Right atrium auricular region (tissue), 2 donors: ENCODE data around the gene WWTR1. TPM values are rescaled to one million over a fixed set of nuclear protein-coding genes. Genes with fewer than 3 reads are reported as not detected.

Experiments used
- DNase-seq: peaks from one replicate; pipeline ENCODE4 v3.0.0-alpha.2; 2019; ENCODE audit warnings: low spot score
- H3K27ac ChIP-seq, 2 donors: fragments of 200-600 bp; sonication (generic); 1 replicate in 1 of 2; 2 replicates in 1 of 2; pipeline ENCODE4 v1.5.1; 2016 to 2019
- H3K27me3 ChIP-seq, 2 donors: fragments of 200-600 bp; sonication (generic); one replicate each; pipeline versions ENCODE4 v1.5.1 to v1.6.0; 2017 to 2019
- H3K36me3 ChIP-seq: fragments of 200-600 bp; sonication (generic); one replicate; pipeline ENCODE4 v1.5.1; 2016
- H3K4me1 ChIP-seq, 2 donors: fragments of 200-600 bp; sonication (generic); one replicate each; pipeline versions ENCODE4 v1.5.1 to v1.6.0; 2017 to 2019
- H3K4me3 ChIP-seq, 2 donors: fragments of 200-600 bp; sonication (generic); 1 replicate in 1 of 2; 2 replicates in 1 of 2; pipeline ENCODE4 v1.5.1; 2017 to 2019; ENCODE audit warnings: mild to moderate bottlenecking in 1 of 2, moderate library complexity in 1 of 2
- H3K9me3 ChIP-seq, 2 donors: fragments of 200-600 bp; sonication (generic); one replicate each; pipeline ENCODE4 v1.5.1; 2019
- total RNA-seq, 2 donors: library from RNA; depleted of rRNA; stranded (reverse); fragments of >200 nt; gene quantifications; one replicate each; pipeline ENCODE4 v1.1.0, GENCODE V29; 2016
- TF ChIP-seq, protein P1 (sequence below), 2 donors: fragments of 200-600 bp; sonication (generic); IDR thresholded peaks; one replicate each; pipeline ENCODE4 v1.5.1; 2019; ENCODE audit warnings: antibody characterized with exemption in 2 of 2

Gene WWTR1
- total RNA-seq, 2 donors from 2014 or later: 53.4 to 73.1 TPM

GRCh38 chr3:149581681-149582370 is 76.0 kb downstream of the WWTR1 start:
- peak overlapping the region; percentile 41 to 50 for H3K27ac ChIP-seq
- H3K4me1 ChIP-seq: peaks cover 0 to 87% of the 10 kb centered on the region in 2 donors
- no peak overlapping the region for H3K4me3 ChIP-seq
- TF ChIP-seq, protein P1, sequence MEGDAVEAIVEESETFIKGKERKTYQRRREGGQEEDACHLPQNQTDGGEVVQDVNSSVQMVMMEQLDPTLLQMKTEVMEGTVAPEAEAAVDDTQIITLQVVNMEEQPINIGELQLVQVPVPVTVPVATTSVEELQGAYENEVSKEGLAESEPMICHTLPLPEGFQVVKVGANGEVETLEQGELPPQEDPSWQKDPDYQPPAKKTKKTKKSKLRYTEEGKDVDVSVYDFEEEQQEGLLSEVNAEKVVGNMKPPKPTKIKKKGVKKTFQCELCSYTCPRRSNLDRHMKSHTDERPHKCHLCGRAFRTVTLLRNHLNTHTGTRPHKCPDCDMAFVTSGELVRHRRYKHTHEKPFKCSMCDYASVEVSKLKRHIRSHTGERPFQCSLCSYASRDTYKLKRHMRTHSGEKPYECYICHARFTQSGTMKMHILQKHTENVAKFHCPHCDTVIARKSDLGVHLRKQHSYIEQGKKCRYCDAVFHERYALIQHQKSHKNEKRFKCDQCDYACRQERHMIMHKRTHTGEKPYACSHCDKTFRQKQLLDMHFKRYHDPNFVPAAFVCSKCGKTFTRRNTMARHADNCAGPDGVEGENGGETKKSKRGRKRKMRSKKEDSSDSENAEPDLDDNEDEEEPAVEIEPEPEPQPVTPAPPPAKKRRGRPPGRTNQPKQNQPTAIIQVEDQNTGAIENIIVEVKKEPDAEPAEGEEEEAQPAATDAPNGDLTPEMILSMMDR (IDR thresholded peaks at IDR 0.05): no peak
- peak; percentile 70 for DNase-seq
- no peaks in the 10 kb centered on the region for H3K9me3 ChIP-seq
- no peaks in the 10 kb centered on the region for H3K27me3 ChIP-seq
- H3K36me3 ChIP-seq: no peaks in the 10 kb centered on the region

DNA sequence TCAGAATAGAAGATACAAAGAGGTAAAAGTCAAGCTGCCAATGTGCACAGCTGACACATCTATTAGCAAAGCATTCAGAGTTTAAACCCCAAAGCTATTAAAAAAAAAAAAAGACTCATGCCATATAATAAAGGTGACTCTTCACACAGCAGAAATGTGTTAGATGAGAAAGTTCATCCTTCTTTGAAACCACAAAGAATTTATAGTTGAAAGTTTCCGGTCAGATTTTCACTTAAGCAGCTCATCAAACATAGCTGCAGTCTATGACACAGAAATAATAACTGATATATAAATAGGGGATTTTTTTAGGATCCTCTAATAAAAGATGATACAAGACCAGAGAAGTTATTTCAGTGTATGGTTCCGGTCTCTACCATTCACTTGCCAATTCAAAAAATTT is 76.6 kb downstream of the WWTR1 start:
- H3K36me3 ChIP-seq: no peaks in the 10 kb centered on the region
- H3K27ac ChIP-seq: peak overlapping the region; percentile 41 to 50
- no peak overlapping the region for H3K4me3 ChIP-seq
- TF ChIP-seq, protein P1 (IDR thresholded peaks at IDR 0.05): no peak
- H3K27me3 ChIP-seq: no peaks in the 10 kb centered on the region
- H3K4me1 ChIP-seq: peaks cover 0 to 87% of the 10 kb centered on the region in 2 donors
- DNase-seq: no peak
- H3K9me3 ChIP-seq: no peaks in the 10 kb centered on the region

DNA sequence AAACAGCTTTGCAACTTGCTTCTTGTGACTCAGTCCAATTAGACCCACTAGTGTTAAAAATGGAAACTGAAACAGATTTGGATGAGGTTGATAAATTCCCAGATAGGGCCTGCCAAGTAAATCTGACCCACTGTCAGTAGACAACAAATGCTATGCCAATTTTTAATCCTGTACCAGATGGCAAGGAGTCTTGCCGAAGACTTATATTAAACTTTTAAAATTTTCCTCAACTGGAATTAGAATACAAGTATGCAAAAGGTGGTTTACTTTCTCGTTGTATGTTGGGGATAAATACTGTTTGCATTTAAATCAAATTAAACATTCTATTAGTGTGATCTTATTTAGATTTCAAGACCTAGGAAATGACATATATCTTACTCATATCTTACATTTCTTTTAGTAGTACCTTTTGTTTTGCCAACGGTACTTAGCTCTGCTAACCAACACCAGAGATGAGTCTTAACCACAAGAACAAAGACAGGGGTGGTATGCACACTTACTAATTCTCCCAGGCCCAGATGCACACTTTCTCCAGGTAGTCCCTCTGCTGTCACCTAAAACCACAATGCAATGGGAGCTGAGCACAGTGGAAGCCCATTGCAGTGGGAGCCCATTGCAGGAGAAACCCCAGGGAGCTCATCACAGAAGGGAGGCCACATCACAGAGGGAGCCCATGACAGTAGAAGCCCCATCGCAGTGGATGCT is 77.8 kb downstream of the WWTR1 start:
- DNase-seq: no peak
- Histone ChIP-seq H3K4me3 (no peak overlapping the region), H3K4me1 (peaks cover 0 to 94% of the 10 kb centered on the region in 2 donors), H3K27ac (peak overlapping the region in 1 of 2 donors; percentile 3), H3K9me3 (no peaks in the 10 kb centered on the region), H3K27me3 (no peaks in the 10 kb centered on the region), H3K36me3 (no peaks in the 10 kb centered on the region)
- TF ChIP-seq, protein P1 (IDR thresholded peaks at IDR 0.05): no peak

DNA sequence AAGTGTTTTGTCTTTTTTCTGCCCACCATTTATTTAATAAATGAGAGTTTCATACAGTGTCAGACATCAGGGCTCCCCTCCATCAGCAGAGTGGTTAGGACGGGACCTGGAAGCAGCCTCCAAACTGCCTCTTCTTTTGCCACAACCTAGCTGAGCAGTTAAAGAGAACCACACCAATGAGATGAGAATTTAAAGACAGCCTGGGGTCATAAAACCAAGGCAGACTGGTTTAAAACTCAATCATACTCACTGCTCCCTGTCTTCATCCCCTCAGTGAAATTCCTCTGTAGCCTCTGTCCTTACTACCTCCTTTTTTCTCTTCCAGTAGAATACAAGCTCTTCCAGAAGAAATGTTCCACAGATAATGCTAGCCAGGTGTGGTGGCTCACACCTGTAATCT is 78.7 kb downstream of the WWTR1 start:
- Histone ChIP-seq H3K9me3 (no peaks in the 10 kb centered on the region), H3K4me1 (peaks cover 0 to 94% of the 10 kb centered on the region in 2 donors), H3K27ac (peak overlapping the region; percentile 3 to 15), H3K27me3 (no peaks in the 10 kb centered on the region), H3K4me3 (no peak overlapping the region), H3K36me3 (no peaks in the 10 kb centered on the region)
- TF ChIP-seq, protein P1 (IDR thresholded peaks at IDR 0.05): no peak
- DNase-seq: no peak

GRCh38 chr3:149577801-149578200 is 80.0 kb downstream of the WWTR1 start:
- H3K4me3 ChIP-seq: no peak overlapping the region
- TF ChIP-seq, protein P1 (IDR thresholded peaks at IDR 0.05): no peak
- no peak overlapping the region for H3K27ac ChIP-seq
- H3K36me3 ChIP-seq: no peaks in the 10 kb centered on the region
- H3K9me3 ChIP-seq: no peaks in the 10 kb centered on the region
- no peaks in the 10 kb centered on the region for H3K27me3 ChIP-seq
- peaks cover 0 to 96% of the 10 kb centered on the region in 2 donors for H3K4me1 ChIP-seq
- DNase-seq: no peak
